ENCODE data around the gene ARL3.

- TF ChIP-seq JUND (IDR thresholded peaks at IDR 0.05) (no peak), CTCF (IDR thresholded peaks at IDR 0.05 in 2 of 3, conservative IDR thresholded peaks at IDR 0.05 in 1 of 3; ENCODE audit: borderline replicate concordance in 1 of 3, insufficient read depth in 1 of 3, low read depth in 2 of 3, low read length in 2 of 3) (no peak), POLR2AphosphoS5 (IDR thresholded peaks at IDR 0.05; ENCODE audit: low read depth, low read length) (no peak), POLR2A (IDR thresholded peaks at IDR 0.05; ENCODE audit: borderline replicate concordance, extremely low read depth, insufficient read depth, insufficient read length) (no peak), EZH2 (IDR thresholded peaks at IDR 0.05) (no peak), YY1 (IDR thresholded peaks at IDR 0.05; ENCODE audit: extremely low read depth, insufficient replicate concordance, low read depth, low read length) (no peak), ZFX (IDR thresholded peaks at IDR 0.05) (no peak), REST (IDR thresholded peaks at IDR 0.05; ENCODE audit: low read depth) (no peak), SRF (IDR thresholded peaks at IDR 0.05; ENCODE audit: low read depth) (no peak)
Observed at GRCh38 chr10:102639537-102639936, 74.7 kb downstream of the ARL3 start.

All from HCT116 (cell line).